Common myeloid progenitor, CD34-positive (primary cell): ENCODE results near the gene FGF12.

Experiments used
- CTCF ChIA-PET: fragments of 350-600 bp; sonication (Branson Sonifier 250); formaldehyde crosslinking; loops from one replicate; lab custom pipeline; 2021; ENCODE audit warnings: antibody characterized with exemption; lab: Charles Lee
- POLR2A ChIA-PET: fragments of 350-600 bp; sonication (Branson Sonifier 250); formaldehyde crosslinking; loops from one replicate; lab custom pipeline; 2021; ENCODE audit warnings: antibody characterized with exemption; lab: Charles Lee
- DNase-seq, 3 donors: peaks; one replicate each; pipeline versions ENCODE4 v3.0.0 to v3.0.0-alpha.2; 2013
- H3K27ac ChIP-seq, 2 experiments: 1 replicate in 1 of 2; 2 replicates in 1 of 2; pipeline ENCODE4 v1.7.0; 2013; ENCODE audit warnings: inconsistent platforms in 2 of 2, low read length in 2 of 2, mild to moderate bottlenecking in 2 of 2, low read depth in 1 of 2, moderate library complexity in 1 of 2; ENCODE audit not compliant: severe bottlenecking in 2 of 2, insufficient read depth in 1 of 2, poor library complexity in 1 of 2
- H3K27me3 ChIP-seq, 5 experiments: replicated peaks in 2 of 5; 1 replicate in 3 of 5; 2 replicates in 2 of 5; pipeline versions ENCODE4 v1.6.1 to v1.7.0; 2013; ENCODE audit warnings: low read length in 4 of 5, mild to moderate bottlenecking in 2 of 5, moderate library complexity in 2 of 5, inconsistent platforms in 1 of 5; ENCODE audit not compliant: insufficient read depth in 5 of 5, control insufficient read depth in 4 of 5
- H3K36me3 ChIP-seq, 4 experiments: 1 replicate in 2 of 4; 2 replicates in 2 of 4; pipeline versions ENCODE4 v1.6.1 to v1.7.0; 2013; ENCODE audit warnings: low read length in 3 of 4, control low read depth in 1 of 4, mild to moderate bottlenecking in 1 of 4; ENCODE audit not compliant: control insufficient read depth in 4 of 4, insufficient read depth in 4 of 4
- H3K4me1 ChIP-seq, 4 experiments: 1 replicate in 3 of 4; 2 replicates in 1 of 4; pipeline versions ENCODE4 v1.6.1 to v1.7.1; 2013; ENCODE audit warnings: low read length in 3 of 4, mild to moderate bottlenecking in 3 of 4, control low read depth in 1 of 4, inconsistent platforms in 1 of 4, moderate library complexity in 1 of 4; ENCODE audit not compliant: control insufficient read depth in 4 of 4, insufficient read depth in 4 of 4; ENCODE audit errors: control extremely low read depth in 1 of 4
- H3K4me3 ChIP-seq, 7 experiments: 1 replicate in 4 of 7; 2 replicates in 3 of 7; pipeline versions ENCODE4 v1.5.1 to v1.7.0; 2013; ENCODE audit warnings: mild to moderate bottlenecking in 7 of 7, low read length in 6 of 7, moderate library complexity in 6 of 7, inconsistent platforms in 2 of 7, low read depth in 2 of 7, control low read depth in 1 of 7; ENCODE audit not compliant: insufficient read depth in 4 of 7, control insufficient read depth in 1 of 7; ENCODE audit errors: extremely low read depth in 1 of 7
- H3K9me3 ChIP-seq, 5 experiments: 1 replicate in 4 of 5; 2 replicates in 1 of 5; pipeline versions ENCODE4 v1.6.1 to v1.7.1; 2013; ENCODE audit warnings: low read length in 4 of 5, mild to moderate bottlenecking in 2 of 5, inconsistent platforms in 1 of 5, low read depth in 1 of 5, moderate library complexity in 1 of 5; ENCODE audit not compliant: control insufficient read depth in 4 of 5, insufficient read depth in 2 of 5; ENCODE audit errors: control extremely low read depth in 1 of 5
- WGBS: methylation state at CpG from one replicate; pipeline ENCODE4 v1.1.5; 2013; ENCODE audit not compliant: insufficient coverage; 5-methylcytosine and 5-hydroxymethylcytosine counted together

The FGF12 gene

DNA sequence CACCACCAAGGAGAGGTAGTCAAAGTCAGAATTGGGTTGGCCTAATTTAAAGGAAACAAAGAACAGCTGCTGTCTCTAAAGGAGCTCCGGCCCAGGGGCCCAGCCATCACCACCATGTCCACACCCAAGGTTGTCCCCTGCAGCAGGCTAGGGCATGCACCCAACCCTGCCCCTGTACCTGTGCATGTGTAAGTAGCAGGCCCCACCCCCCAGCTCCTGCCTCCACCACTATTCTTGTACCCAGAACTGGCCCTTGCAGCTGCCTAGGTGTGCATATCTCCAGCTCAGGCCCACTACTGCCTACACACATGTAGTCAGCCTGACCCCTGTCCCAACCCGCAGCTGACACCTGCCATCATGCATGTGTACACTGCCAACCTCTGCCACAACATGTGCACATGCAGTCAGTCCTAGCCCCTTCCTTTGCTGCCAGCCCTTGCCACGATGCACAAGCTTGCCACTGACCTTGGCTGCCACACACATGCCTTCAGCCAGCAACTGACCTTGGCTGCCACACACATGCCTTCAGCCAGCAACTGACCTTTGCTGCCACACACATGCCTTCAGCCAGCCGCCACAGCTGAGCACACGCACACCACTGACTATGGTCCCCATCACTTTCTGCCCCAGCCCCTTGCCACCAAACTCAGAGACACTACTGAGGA is 39.7 kb downstream of the FGF12 start:
- Histone ChIP-seq H3K4me1 (no peaks in the 10 kb centered on the region), H3K27ac (no peak overlapping the region), H3K36me3 (no peaks in the 10 kb centered on the region), H3K27me3 (no peaks in the 10 kb centered on the region), H3K9me3 (peaks cover 0 to 6% (median 0%) of the 10 kb centered on the region in 5 experiments), H3K4me3 (no peak overlapping the region)
- WGBS: 90% methylated on average over 5 of the region's 5 CpGs
- ChIA-PET POLR2A (no interaction called here), CTCF (no interaction called here)
- no peak for DNase-seq

DNA sequence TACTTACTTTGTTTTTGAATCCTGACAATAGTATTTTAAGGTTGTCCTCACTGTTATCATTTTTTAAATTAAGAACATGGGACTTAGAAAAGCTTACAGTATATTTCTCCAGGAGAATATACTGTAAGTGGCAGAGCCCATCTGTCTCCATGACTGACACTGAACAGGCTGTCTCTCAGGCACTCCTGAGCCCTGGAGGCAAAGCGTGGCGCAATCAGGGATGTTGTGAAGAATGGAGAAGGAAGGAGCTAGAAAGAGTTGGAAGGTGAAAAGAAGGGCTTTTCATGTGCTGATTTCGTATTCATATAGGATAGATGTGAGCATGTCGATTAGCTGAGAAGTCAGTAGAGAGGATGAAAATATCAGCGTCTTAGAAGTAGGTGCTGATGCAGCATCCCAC is 41.5 kb downstream of the FGF12 start:
- Histone ChIP-seq H3K36me3 (no peaks in the 10 kb centered on the region), H3K4me3 (no peak overlapping the region), H3K9me3 (peaks cover 0 to 8% (median 0%) of the 10 kb centered on the region in 5 experiments), H3K4me1 (no peaks in the 10 kb centered on the region), H3K27ac (no peak overlapping the region), H3K27me3 (no peaks in the 10 kb centered on the region)
- ChIA-PET POLR2A (no interaction called here), CTCF (no interaction called here)
- no peak for DNase-seq
- WGBS: 85% methylated on average over 5 of the region's 5 CpGs

DNA sequence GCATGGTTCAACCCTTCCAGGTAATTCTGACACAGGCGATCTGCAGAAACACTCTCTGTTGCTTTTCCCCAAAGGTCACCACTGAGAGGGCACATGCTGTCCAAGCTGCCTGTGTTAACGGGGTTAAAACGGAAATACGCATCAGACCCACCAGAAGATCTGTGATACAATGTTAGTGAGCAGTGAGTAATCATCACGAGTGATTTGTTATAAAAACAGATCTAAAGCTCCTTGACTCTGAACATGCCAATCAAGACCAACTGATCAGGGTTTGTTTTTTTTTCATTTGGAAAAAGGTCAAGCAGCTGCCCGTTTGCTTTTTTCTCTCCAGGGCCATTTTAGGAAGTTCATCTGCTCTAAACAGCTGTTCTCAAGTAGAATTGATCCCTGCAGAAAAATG is 43.2 kb downstream of the FGF12 start:
- no peaks in the 10 kb centered on the region for H3K36me3 ChIP-seq
- ChIA-PET POLR2A (interaction anchor here (0.7 kb wide), 1 partner anchor 149 kb away, joined by 4 read pairs; no protein-coding TSS in a partner anchor), CTCF (no interaction called here)
- no peak overlapping the region for H3K4me3 ChIP-seq
- DNase-seq: no peak
- 97% methylated on average over 6 of the region's 6 CpGs for WGBS
- H3K27ac ChIP-seq: no peak overlapping the region
- H3K4me1 ChIP-seq: no peaks in the 10 kb centered on the region
- peaks cover 0 to 8% (median 0%) of the 10 kb centered on the region in 5 experiments for H3K9me3 ChIP-seq
- H3K27me3 ChIP-seq: no peaks in the 10 kb centered on the region

DNA sequence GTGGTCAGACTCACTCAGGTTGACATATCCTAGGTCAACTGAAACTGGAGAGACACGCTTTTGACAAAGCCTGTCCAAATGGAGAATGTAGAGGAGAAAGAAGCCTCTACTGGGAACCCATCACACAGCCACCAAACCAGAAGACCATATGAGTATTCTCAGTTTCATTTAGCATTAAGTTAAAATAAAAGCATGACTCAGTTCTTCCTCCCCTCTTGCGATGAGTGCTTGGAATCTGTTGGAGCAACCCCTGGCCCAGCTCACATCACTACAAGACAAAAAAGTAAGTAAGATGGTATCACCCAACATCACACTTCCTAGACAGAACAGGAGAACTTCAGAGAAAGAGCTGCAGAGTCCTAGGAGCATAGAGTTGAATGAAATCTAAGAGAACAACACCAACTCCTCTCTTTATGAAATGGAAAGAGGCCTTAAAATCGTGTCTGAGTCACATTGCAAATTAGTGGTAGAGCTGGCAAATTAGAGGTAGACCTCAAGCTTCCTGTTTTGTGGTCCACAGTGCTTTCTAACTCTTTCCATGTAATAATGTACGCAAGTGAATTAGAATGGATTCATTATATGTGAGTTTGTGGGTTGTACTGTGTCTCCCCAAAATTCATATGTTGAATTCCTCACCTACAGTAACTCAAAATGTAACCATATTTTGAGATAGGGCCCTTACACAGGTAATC is 51.2 kb downstream of the FGF12 start:
- Histone ChIP-seq H3K9me3 (no peaks in the 10 kb centered on the region), H3K4me1 (no peaks in the 10 kb centered on the region), H3K36me3 (no peaks in the 10 kb centered on the region), H3K4me3 (no peak overlapping the region), H3K27ac (no peak overlapping the region), H3K27me3 (no peaks in the 10 kb centered on the region)
- DNase-seq: peak in 2 of 3 donors; percentile 21 to 31
- no CpG with 5 or more reads among the region's 4 CpGs for WGBS
- POLR2A ChIA-PET: no interaction called here
- CTCF ChIA-PET: no interaction called here

DNA sequence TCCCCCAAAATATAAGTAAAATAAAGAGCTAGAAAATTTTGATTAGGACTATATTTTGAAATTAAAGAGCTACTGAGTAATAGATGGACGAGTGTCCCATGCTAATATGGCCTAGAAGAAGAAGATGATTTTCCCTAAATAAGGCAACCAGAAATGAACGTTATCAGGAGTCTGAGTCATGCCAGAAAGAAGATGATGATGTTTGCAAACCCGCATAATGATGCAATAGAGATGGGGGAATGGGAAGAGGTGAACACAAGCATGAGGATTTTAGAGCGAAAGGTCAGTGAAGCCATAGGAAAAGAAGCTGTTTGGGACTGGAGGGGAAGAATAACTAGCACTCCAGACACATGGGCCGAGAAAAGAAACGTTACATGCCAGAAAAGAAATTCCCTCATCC is 71.7 kb downstream of the FGF12 start:
- no peak overlapping the region for H3K27ac ChIP-seq
- POLR2A ChIA-PET: no interaction called here
- peaks cover 0 to 3% (median 0%) of the 10 kb centered on the region in 5 experiments for H3K27me3 ChIP-seq
- DNase-seq: no peak
- WGBS: 86% methylated on average over 3 of the region's 6 CpGs
- H3K4me3 ChIP-seq: no peak overlapping the region
- no peaks in the 10 kb centered on the region for H3K9me3 ChIP-seq
- no peaks in the 10 kb centered on the region for H3K4me1 ChIP-seq
- no peaks in the 10 kb centered on the region for H3K36me3 ChIP-seq
- CTCF ChIA-PET: no interaction called here

DNA sequence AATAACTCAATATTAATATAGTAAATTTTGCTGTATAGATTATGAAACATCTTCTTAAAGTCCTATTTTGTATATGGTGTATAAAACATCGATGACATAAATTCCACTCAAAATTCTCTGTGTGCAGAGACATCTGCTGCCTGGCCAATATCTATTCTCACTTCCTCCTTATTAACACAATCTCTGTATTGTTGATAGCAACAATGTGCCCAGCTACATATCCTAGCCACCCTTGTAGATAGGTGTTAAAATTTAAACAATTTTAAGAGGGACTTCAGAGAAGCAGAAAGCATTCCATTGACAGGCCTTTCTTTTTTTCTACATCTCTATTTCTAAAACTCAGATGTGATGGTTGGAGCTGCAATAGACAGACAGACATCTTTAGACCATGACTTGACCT is 72.3 kb downstream of the FGF12 start:
- POLR2A ChIA-PET: no interaction called here

DNA sequence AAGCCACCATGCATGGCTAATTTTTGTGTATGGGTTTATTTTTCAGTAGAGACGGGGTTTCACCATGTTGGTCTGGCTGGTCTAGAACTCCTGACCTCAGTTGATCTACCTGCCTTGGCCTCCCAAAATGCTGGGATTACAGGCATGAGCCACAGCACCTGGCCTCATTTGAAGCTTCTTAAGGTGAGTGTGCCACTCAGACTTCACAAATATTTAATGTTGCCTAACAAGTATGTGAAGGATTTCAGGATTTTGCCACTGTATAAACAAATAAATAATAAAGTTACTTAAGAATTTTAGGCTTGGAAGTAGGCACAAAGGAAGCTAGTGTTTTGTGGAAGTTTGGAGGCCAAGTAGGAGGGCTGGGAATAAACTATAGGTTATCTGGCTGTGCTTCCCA is 73.5 kb downstream of the FGF12 start:
- Histone ChIP-seq H3K4me1 (no peaks in the 10 kb centered on the region), H3K27ac (no peak overlapping the region), H3K36me3 (no peaks in the 10 kb centered on the region), H3K4me3 (no peak overlapping the region), H3K9me3 (no peaks in the 10 kb centered on the region), H3K27me3 (peaks cover 0 to 3% (median 0%) of the 10 kb centered on the region in 5 experiments)
- ChIA-PET POLR2A (no interaction called here), CTCF (no interaction called here)
- DNase-seq: no peak
- 100% methylated on average over 1 of the region's 1 CpG for WGBS

More for the DNA sequence above, 72.3 kb downstream of the FGF12 start:
- Histone ChIP-seq H3K27me3 (peaks cover 0 to 3% (median 0%) of the 10 kb centered on the region in 5 experiments), H3K36me3 (no peaks in the 10 kb centered on the region), H3K4me3 (no peak overlapping the region), H3K4me1 (no peaks in the 10 kb centered on the region), H3K9me3 (no peaks in the 10 kb centered on the region), H3K27ac (no peak overlapping the region)
- no peak for DNase-seq
- CTCF ChIA-PET: no interaction called here
- WGBS: no CpG with 5 or more reads among the region's 1 CpG
